Measurements from ENCODE around the gene GPR33. TPM values are rescaled to one million over a fixed set of nuclear protein-coding genes. Genes with fewer than 3 reads are reported as not detected.
"Not testable (repeated sequence)": the region's sequence is repeated elsewhere in the genome, so short reads cannot be mapped to it uniquely, and the experiment has no call there.

Gene GPR33
- total RNA-seq, 3 donors from 2014 or later, result not detected

DNA sequence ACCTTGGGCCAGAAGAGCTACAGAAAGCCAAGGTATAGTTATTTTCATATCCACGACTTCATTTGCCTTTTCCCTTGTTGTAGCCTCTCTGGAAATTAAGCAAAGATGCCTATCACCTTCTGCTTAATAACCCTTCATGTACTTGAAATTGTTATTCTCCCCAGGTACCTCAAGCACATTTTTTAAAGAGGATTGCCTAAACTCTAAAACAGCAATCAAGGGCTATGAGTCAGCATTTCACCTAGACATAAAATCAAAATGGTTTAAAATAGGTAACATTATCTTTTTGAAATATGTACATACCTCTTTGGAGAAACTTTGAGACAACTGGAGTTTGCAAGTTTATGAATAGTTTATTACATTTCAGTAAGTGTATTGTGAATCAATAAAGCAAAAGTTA lies 42.1 kb downstream of the GPR33 start:
- Mint-ChIP-seq H3K27me3 (ENCODE audit: low read depth) (no peaks in the 10 kb centered on the region), H3K36me3 (ENCODE audit: insufficient read depth) (peaks cover 15% of the 10 kb centered on the region), H3K4me1 (ENCODE audit: low read depth) (no peaks in the 10 kb centered on the region), H3K9me3 (peaks cover 4% of the 10 kb centered on the region), H3K4me3 (no peak overlapping the region)
- ATAC-seq (no peak), DNase-seq (no peak)

DNA sequence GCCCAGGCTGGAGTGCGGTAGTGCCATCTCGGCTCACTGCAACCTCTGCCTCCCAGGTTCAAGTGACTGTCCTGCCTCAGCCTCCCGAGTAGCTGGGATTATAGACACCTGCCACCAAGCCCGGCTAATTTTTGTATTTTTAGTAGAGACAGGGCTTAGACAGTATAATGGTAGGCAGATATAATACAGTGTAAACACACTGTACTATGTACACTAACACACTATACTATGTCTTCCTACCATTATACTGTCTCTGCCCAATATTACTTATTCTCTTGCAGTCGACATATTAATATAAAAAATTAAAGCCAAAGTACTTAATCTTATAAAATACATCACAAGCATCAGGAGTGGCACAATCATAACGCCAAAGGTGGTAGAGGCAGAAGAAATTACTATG lies 45.6 kb downstream of the GPR33 start:
- peaks cover 17% of the 10 kb centered on the region for H3K36me3 Mint-ChIP-seq (ENCODE audit: insufficient read depth)
- peaks cover 4% of the 10 kb centered on the region for H3K9me3 Mint-ChIP-seq
- H3K4me1 Mint-ChIP-seq (ENCODE audit: low read depth), result no peaks in the 10 kb centered on the region
- no peaks in the 10 kb centered on the region for H3K27me3 Mint-ChIP-seq (ENCODE audit: low read depth)
- no peak for ATAC-seq
- H3K4me3 Mint-ChIP-seq, result no peak overlapping the region
- DNase-seq, result no peak

DNA sequence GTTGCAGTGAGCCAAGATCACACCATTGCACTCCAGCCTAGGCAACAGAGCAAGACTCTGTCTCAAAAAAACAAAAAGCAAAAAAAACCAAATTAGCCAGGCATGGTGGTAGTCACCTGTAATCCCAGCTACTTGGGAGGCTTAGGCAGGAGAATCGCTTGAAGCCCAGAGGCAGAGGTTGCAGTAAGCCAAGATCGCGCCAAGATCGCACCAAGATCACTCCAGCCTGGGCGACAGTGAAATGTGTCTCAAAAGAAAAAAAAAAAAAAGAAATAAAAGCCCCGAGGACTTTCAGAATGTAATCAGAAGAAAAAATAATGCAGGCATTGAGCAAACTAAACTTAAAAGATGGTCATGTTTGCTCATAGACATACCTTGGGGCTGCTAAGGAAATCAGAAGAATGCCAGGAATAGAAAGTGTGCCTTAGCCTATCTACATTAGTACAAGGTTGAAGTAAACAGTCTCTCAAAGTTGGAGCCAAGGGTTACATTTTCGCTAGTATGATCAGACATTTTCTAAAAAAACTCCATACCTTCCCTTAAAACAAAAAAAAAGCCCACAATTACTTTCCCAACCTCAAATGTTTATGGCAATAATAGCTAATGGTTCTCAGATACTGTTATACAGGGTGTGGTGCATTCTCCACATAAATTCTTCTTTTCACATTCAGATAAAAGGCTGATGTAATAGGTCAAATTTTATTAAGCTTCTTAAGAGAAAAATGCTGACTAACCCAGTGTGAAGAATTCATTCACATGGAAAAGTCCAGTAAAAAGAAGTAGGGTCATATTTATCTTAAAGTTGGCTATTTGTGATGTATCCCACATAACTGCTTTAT lies 46.3 kb downstream of the GPR33 start:
- Mint-ChIP-seq H3K9me3 (peaks cover 4% of the 10 kb centered on the region), H3K27me3 (ENCODE audit: low read depth) (no peaks in the 10 kb centered on the region), H3K4me1 (ENCODE audit: low read depth) (no peaks in the 10 kb centered on the region), H3K36me3 (ENCODE audit: insufficient read depth) (peaks cover 17% of the 10 kb centered on the region), H3K4me3 (no peak overlapping the region)
- ATAC-seq (no peak), DNase-seq (no peak)

DNA sequence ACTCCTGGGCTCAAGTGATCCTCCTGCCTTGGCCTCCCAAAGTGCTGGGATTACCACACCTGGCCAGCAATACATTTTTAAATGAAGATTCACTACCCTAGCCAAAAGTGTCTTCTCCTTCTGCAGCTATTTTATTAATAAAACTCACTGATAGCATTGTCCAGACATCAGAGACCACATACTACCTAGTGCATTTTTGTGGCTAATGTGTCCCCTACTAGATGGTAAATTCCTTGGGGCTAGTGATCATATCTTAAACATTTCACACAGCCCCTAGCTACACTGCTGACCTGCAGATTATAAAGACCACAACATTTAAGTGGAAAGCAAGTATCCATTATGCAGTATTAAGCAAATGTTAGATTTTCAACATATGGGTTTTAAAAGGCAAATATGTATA lies 47.6 kb downstream of the GPR33 start:
- Mint-ChIP-seq H3K27me3 (ENCODE audit: low read depth) (no peaks in the 10 kb centered on the region), H3K4me3 (no peak overlapping the region), H3K36me3 (ENCODE audit: insufficient read depth) (peaks cover 14% of the 10 kb centered on the region), H3K4me1 (ENCODE audit: low read depth) (no peaks in the 10 kb centered on the region), H3K9me3 (peaks cover 4% of the 10 kb centered on the region)
- DNase-seq (no peak), ATAC-seq (no peak)

DNA sequence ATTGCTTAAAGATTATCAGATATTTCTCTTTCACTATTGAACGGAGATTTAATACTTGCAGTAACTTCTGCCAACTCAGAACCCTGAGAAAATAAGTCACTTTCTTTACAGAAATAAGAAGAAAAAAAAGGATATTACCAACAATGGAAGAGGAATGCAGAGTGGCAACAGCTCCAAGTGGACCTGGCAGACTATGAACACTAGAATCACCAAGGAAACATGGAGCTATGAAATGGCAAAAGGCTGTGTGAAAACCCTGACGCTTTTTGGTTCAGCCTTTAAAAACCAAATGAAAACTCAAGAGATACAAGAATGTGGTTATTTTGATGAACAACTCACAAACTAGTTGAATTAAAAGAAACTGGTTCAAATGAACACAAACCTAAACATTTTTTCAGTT lies 48.3 kb downstream of the GPR33 start:
- DNase-seq, result no peak
- H3K4me1 Mint-ChIP-seq (ENCODE audit: low read depth), result no peaks in the 10 kb centered on the region
- ATAC-seq, result no peak
- H3K27me3 Mint-ChIP-seq (ENCODE audit: low read depth), result no peaks in the 10 kb centered on the region
- peaks cover 14% of the 10 kb centered on the region for H3K36me3 Mint-ChIP-seq (ENCODE audit: insufficient read depth)
- H3K4me3 Mint-ChIP-seq, result no peak overlapping the region
- H3K9me3 Mint-ChIP-seq, result peaks cover 4% of the 10 kb centered on the region

DNA sequence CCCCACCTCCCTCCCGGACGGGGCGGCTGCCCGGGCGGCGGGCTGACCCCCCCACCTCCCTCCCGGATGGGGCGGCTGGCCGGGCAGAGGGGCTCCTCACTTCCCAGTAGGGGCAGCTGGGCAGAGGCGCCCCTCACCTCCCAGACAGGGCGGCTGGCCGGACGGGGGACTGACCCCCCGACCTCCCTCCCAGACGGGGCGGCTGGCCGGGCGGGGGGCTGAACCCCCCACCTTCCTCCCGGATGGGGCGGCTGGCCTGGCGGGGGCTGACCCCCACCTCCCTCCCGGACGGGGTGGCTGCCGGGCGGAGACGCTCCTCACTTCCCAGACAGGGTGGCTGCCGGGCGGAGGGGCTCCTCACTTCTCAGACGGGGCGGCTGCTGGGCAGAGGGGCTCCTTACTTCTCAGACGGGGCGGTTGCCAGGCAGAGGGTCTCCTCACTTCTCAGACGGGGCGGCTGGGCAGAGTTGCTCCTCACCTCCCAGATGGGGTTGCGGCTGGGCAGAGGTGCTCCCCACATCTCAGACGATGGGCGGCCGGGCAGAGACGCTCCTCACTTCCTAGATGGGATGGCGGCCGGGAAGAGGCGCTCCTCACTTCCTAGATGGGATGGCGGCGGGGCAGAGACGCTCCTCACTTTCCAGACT lies 50.7 kb downstream of the GPR33 start:
- DNase-seq, result not testable (repeated sequence)
- peaks cover 18% of the 10 kb centered on the region for H3K36me3 Mint-ChIP-seq (ENCODE audit: insufficient read depth)

DNA sequence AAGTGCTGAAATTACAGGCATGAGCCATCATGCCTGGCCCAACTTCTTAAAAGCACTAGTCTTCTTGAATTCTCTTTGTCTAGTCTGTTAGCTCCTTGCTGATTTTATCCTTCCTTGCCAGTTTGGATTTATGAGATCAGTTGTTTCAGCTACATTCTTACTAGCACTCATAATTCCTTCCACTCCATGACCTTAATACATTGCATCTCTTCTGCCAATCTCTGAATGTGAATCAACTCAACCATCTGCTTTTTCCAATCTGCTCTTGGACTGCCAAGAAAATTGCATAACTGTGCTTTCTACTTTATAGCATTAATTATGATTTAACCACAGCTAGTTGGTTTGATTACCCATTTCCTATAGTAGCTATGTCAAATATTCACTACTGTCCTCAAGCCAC lies 52.6 kb downstream of the GPR33 start:
- ATAC-seq (no peak), DNase-seq (no peak)
- no peaks in the 10 kb centered on the region for H3K9me3 Mint-ChIP-seq
- H3K27me3 Mint-ChIP-seq (ENCODE audit: low read depth), result no peaks in the 10 kb centered on the region
- peaks cover 24% of the 10 kb centered on the region for H3K36me3 Mint-ChIP-seq (ENCODE audit: insufficient read depth)
- peaks cover 2% of the 10 kb centered on the region for H3K4me1 Mint-ChIP-seq (ENCODE audit: low read depth)
- no peak overlapping the region for H3K4me3 Mint-ChIP-seq

More for the DNA sequence above, 50.7 kb downstream of the GPR33 start:
- not testable (repeated sequence) for H3K27me3 Mint-ChIP-seq (ENCODE audit: low read depth); H3K4me3 Mint-ChIP-seq; ATAC-seq; H3K9me3 Mint-ChIP-seq; H3K4me1 Mint-ChIP-seq (ENCODE audit: low read depth)

Other genes starting within 250 kb of the GPR33 start
- 10 to 100 TPM; 10.7 to 13.0 (median 12.0) TPM for gene HEATR5A, start 67.5 kb downstream of the GPR33 start, total RNA-seq
- gene DTD2, start 30.5 kb downstream of the GPR33 start, total RNA-seq, result 10 to 100 TPM; 29.0 to 31.8 (median 30.2) TPM
- gene NUBPL, start 73.4 kb upstream of the GPR33 start, total RNA-seq, result 10 to 100 TPM; 12.0 to 14.2 (median 12.1) TPM